K562 (cell line): ENCODE measurements around the gene CHCHD6. TPM values are rescaled to one million over a fixed set of nuclear protein-coding genes. Genes with fewer than 3 reads are reported as not detected.

Source experiments
- ATAC-seq: fragments of 200-7000 bp; cut with Tn5 transposase; 3 replicates; pipeline ENCODE4 v1.9.1; 2020; ENCODE audit warnings: moderate library complexity
- BruUV-seq: library from RNA; stranded (reverse); fragments of 400-500 nt; replicated peaks from 2 replicates; lab custom pipeline; 2021; lab: Mats Ljungman, UMichigan
- CTCF ChIA-PET: fragments of 300-600 bp; formaldehyde crosslinking; extraction: SDS; loops from one replicate; lab custom pipeline; 2021; ENCODE audit warnings: low intra/inter-chr PET ratio; lab: Yijun Ruan, JAX
- POLR2A ChIA-PET: fragments of 300-600, 350-650 bp; sonication (Branson Sonifier 250); formaldehyde crosslinking; extraction: SDS; loops from one replicate; lab custom pipeline; 2021; ENCODE audit warnings: antibody characterized with exemption, inconsistent platforms; lab: Yijun Ruan, JAX
- DNase-seq, 4 experiments: peaks; one replicate each; pipeline versions ENCODE4 v3.0.0 to v3.0.0-alpha.2; 2011 to 2018; ENCODE audit warnings: low spot score in 3 of 4, mixed read lengths in 3 of 4; ENCODE audit errors: extremely low read depth in 1 of 4
- FAIRE-seq: peaks from 2 replicates; lab custom pipeline; 2011; peaks lifted over from hg19 to GRCh38; lab: Jason Lieb, UNC
- H2AFZ ChIP-seq: 2 replicates; pipeline ENCODE4 v1.6.0; 2011; ENCODE audit warnings: low read depth, low read length, control low read depth, inconsistent platforms
- H3K27ac ChIP-seq: fragments of 200-600 bp; 3 replicates; pipeline ENCODE4 v1.8.0; 2011; ENCODE audit warnings: low read depth, mild to moderate bottlenecking, control low read depth, inconsistent platforms, low read length, moderate library complexity, mixed read lengths; ENCODE audit errors: extremely low read depth
- H3K27me3 ChIP-seq, 2 experiments: fragments of 300-600 bp in 1 of 2; 2 replicates in 1 of 2; 3 replicates in 1 of 2; pipeline versions ENCODE4 v1.6.0 to v1.8.0; 2011; ENCODE audit warnings: inconsistent platforms in 2 of 2, low read length in 2 of 2, mild to moderate bottlenecking in 1 of 2, mixed read lengths in 1 of 2, moderate library complexity in 1 of 2; ENCODE audit not compliant: control insufficient read depth in 2 of 2, insufficient read depth in 2 of 2
- H3K36me3 ChIP-seq: fragments of 300-600 bp; 3 replicates; pipeline ENCODE4 v1.8.0; 2011; ENCODE audit warnings: mild to moderate bottlenecking, low read length, inconsistent platforms; ENCODE audit not compliant: control insufficient read depth, insufficient read depth
- H3K4me1 ChIP-seq, 2 experiments: fragments of 200-600 bp in 1 of 2; replicated peaks in 1 of 2; 2 replicates in 1 of 2; 3 replicates in 1 of 2; pipeline versions ENCODE4 v1.5.1 to v1.8.0; 2011; ENCODE audit warnings: inconsistent platforms in 2 of 2, low read length in 2 of 2, mild to moderate bottlenecking in 1 of 2, mixed read lengths in 1 of 2, moderate library complexity in 1 of 2; ENCODE audit not compliant: control insufficient read depth in 2 of 2, insufficient read depth in 2 of 2
- H3K4me2 ChIP-seq: 2 replicates; pipeline ENCODE4 v1.6.1; 2011; ENCODE audit warnings: low read length, control low read depth, inconsistent platforms, mixed read lengths; ENCODE audit not compliant: insufficient read depth
- H3K4me3 ChIP-seq: fragments of 200-600 bp; sonication (generic), shearing (Covaris generic); 2 replicates; pipeline ENCODE4 v1.5.1; 2016; ENCODE audit warnings: control low read depth, inconsistent platforms
- H3K79me2 ChIP-seq: fragments of 200-600 bp; 3 replicates; pipeline ENCODE4 v1.8.0; 2011; ENCODE audit warnings: low read length, inconsistent platforms; ENCODE audit not compliant: control insufficient read depth, insufficient read depth
- H3K9ac ChIP-seq, 2 experiments: 2 replicates each; pipeline versions ENCODE4 v1.6.0 to v1.6.1; 2011; ENCODE audit warnings: low read depth in 2 of 2, low read length in 2 of 2, control low read depth in 1 of 2, inconsistent platforms in 1 of 2, mild to moderate bottlenecking in 1 of 2, mixed read lengths in 1 of 2; ENCODE audit not compliant: insufficient read depth in 1 of 2
- H3K9me1 ChIP-seq: one replicate; pipeline ENCODE4 v1.6.0; 2011; ENCODE audit warnings: inconsistent platforms, mild to moderate bottlenecking, low read length, moderate library complexity; ENCODE audit not compliant: control insufficient read depth, insufficient read depth
- H3K9me3 ChIP-seq: replicated peaks from 2 replicates; pipeline ENCODE4 v1.5.1; 2011; ENCODE audit warnings: low read depth, low read length, inconsistent platforms; ENCODE audit not compliant: control insufficient read depth, insufficient read depth
- H4K20me1 ChIP-seq: replicated peaks from 2 replicates; pipeline ENCODE4 v1.6.1; 2011; ENCODE audit warnings: low read length, inconsistent platforms, mixed read lengths; ENCODE audit not compliant: control insufficient read depth, insufficient read depth
- ARID1B ChIP-seq: fragments of 450-650 bp; IDR thresholded peaks from 2 replicates; pipeline ENCODE4 v1.6.1; 2016; ENCODE audit warnings: antibody characterized with exemption, mild to moderate bottlenecking, inconsistent platforms
- CBFA2T3 ChIP-seq: fragments of 450-650 bp; IDR thresholded peaks from 2 replicates; pipeline ENCODE4 v1.6.1; 2017
- DACH1 ChIP-seq: fragments of 450-650 bp; IDR thresholded peaks from 2 replicates; pipeline ENCODE4 v1.6.1; 2018; ENCODE audit not compliant: partially characterized antibody
- GABPB1 ChIP-seq: sonication (generic); formaldehyde crosslinking; IDR thresholded peaks from 2 replicates; pipeline ENCODE4 v1.8.0; 2022; ENCODE audit warnings: mild to moderate bottlenecking, missing genetic modification reagents
- ILK ChIP-seq: fragments of 450-650 bp; IDR thresholded peaks from 2 replicates; pipeline ENCODE4 v1.6.1; 2016; ENCODE audit warnings: missing genetic modification characterization, low read depth, mild to moderate bottlenecking, missing compliant biosample characterization, moderate library complexity, borderline replicate concordance
- NCOA4 ChIP-seq: fragments of 450-650 bp; IDR thresholded peaks from 2 replicates; pipeline ENCODE4 v1.6.1; 2018; ENCODE audit warnings: mild to moderate bottlenecking; ENCODE audit not compliant: partially characterized antibody
- SPI1 ChIP-seq: IDR thresholded peaks from 2 replicates; pipeline ENCODE4 v1.6.1; 2011; ENCODE audit warnings: low read depth, low read length, control low read depth, borderline replicate concordance
- TCF3 ChIP-seq: sonication (generic); formaldehyde crosslinking; IDR thresholded peaks from 2 replicates; pipeline ENCODE4 v1.4.0; 2020; ENCODE audit warnings: mild to moderate bottlenecking, missing genetic modification reagents
- TEAD4 ChIP-seq, 2 experiments: sonication (generic) in 1 of 2; formaldehyde crosslinking in 1 of 2; IDR thresholded peaks; 2 replicates each; pipeline versions ENCODE4 v1.6.1 to v1.8.0; 2012 to 2022; ENCODE audit warnings: borderline replicate concordance in 1 of 2, inconsistent platforms in 1 of 2, low read length in 1 of 2, mild to moderate bottlenecking in 1 of 2, missing genetic modification reagents in 1 of 2
- TRIM28 ChIP-seq: fragments of 450-650 bp; IDR thresholded peaks from 2 replicates; pipeline ENCODE4 v1.6.1; 2017
- XRCC4 ChIP-seq: IDR thresholded peaks from one replicate; pipeline ENCODE4 v1.6.1; 2011; ENCODE audit not compliant: insufficient read depth, insufficient read length; ENCODE audit errors: extremely low read depth
- ZBTB8A ChIP-seq: fragments of 450-650 bp; IDR thresholded peaks from 2 replicates; pipeline ENCODE4 v1.6.1; 2018; ENCODE audit warnings: mild to moderate bottlenecking, moderate library complexity; ENCODE audit not compliant: partially characterized antibody
- ZNF24 ChIP-seq: fragments of 450-650 bp; IDR thresholded peaks from 2 replicates; pipeline ENCODE4 v1.6.1; 2016
- ZNF586 ChIP-seq: fragments of 450-650 bp; formaldehyde crosslinking; conservative IDR thresholded peaks from 2 replicates; pipeline ENCODE4 v1.4.0; 2020; ENCODE audit warnings: mild to moderate bottlenecking, moderate library complexity
- ZNF655 ChIP-seq: fragments of 250-450 bp; sonication (Bioruptor Pico); IDR thresholded peaks from 2 replicates; pipeline ENCODE4 v1.5.0; 2021
- WGBS: fragments of 100-300 bp; shearing (Covaris generic); methylation state at CpG from one replicate; pipeline ENCODE4 v1.1.6; 2016; ENCODE audit warnings: low coverage, mixed read lengths; ENCODE audit not compliant: insufficient coverage; ENCODE audit errors: missing lambda C conversion rate; 5-methylcytosine and 5-hydroxymethylcytosine counted together
- in situ Hi-C: fragments of 300-500 bp; cut with MboI; formaldehyde crosslinking; loops from 4 replicates; pipeline ENCODE4 v1.15.0; 2018; ENCODE audit warnings: inconsistent platforms, mixed read lengths
- intact Hi-C: fragments of 100-400 bp; cut with micrococcal nuclease; formaldehyde crosslinking; loops from 2 replicates; pipeline ENCODE4 v1.14.2; 2022
- polyA plus RNA-seq, 8 experiments: library from polyadenylated mRNA; depleted of rRNA in 4 of 8; stranded (reverse) in 5 of 8; unstranded in 3 of 8; fragments of >200 nt; fragmentation: Nextera tagmentation in 2 of 8; fragmentation: Illumina TruSeq in 1 of 8; extraction: Ambion mirVana in 2 of 8; extraction: Trizol in 1 of 8; gene quantifications; 2 replicates each; pipeline versions ENCODE4 v1.2.1 to v1.2.3, GENCODE V29; 2011 to 2014; ENCODE audit warnings: inconsistent platforms in 1 of 8, missing spikeins in 1 of 8
- total RNA-seq, 7 experiments: library from RNA; depleted of rRNA in 6 of 7; stranded (reverse); fragments of >200 nt in 6 of 7; fragmentation: Illumina TruSeq in 2 of 7; extraction: Trizol in 2 of 7; gene quantifications; 2 replicates each; pipeline versions ENCODE4 v1.2.1 to v1.2.3, GENCODE V29; 2011 to 2021; ENCODE audit warnings: low replicate concordance in 1 of 7

Gene CHCHD6
- total and polyA plus RNA-seq, 9 of the 15 experiments (the other 6 are each of a cell fraction or from before 2014, with no cell fraction given), result 4.6 to 18.6 (median 10.9) TPM

GRCh38 chr3:126873416-126873815, 169.4 kb downstream of the CHCHD6 start:
- in situ Hi-C loops, result no loop called here
- Histone ChIP-seq H2AFZ (no peak overlapping the region), H3K9ac (no peak overlapping the region), H3K79me2 (no peaks in the 10 kb centered on the region), H3K4me1 (peaks cover 0 to 17% of the 10 kb centered on the region in 2 experiments; a peak in 4 of 5 replicates), H3K36me3 (no peaks in the 10 kb centered on the region), H3K4me2 (no peak overlapping the region), H3K9me3 (no peaks in the 10 kb centered on the region), H3K4me3 (no peak overlapping the region), H4K20me1 (no peaks in the 10 kb centered on the region), H3K9me1 (no peaks in the 10 kb centered on the region), H3K27me3 (no peaks in the 10 kb centered on the region), H3K27ac (no peak overlapping the region)
- no TSS peak for BruUV-seq
- intact Hi-C loops, result no loop called here
- FAIRE-seq, result no peak
- WGBS, result 57% methylated on average over 1 of the region's 1 CpG
- ChIA-PET CTCF (no interaction called here), POLR2A (interaction anchor here (1.4 kb wide), 1 partner anchor 25 kb away, joined by 3 read pairs; no protein-coding TSS in a partner anchor)
- ATAC-seq, result peak; percentile 42
- TF ChIP-seq CBFA2T3 (peak; percentile 56), ZBTB8A (no peak), TCF3 (CRISPR knock-in tag) (peak; percentile 37), ZNF655 (CRISPR knock-in tag) (no peak), GABPB1 (CRISPR knock-in tag) (no peak), DACH1 (no peak), ILK (no peak), NCOA4 (no peak), SPI1 (no peak), TRIM28 (no peak), TEAD4 (IDR thresholded peaks at IDR 0.05; ENCODE audit: low read length) (no peak), TEAD4 (CRISPR knock-in tag; IDR thresholded peaks at IDR 0.05; ENCODE audit: borderline replicate concordance) (no peak), ZNF24 (no peak), XRCC4 (no peak), ARID1B (0 out of 2 replicates have a peak, but pooled peaks have one; percentile 17), ZNF586 (CRISPR knock-in tag) (no peak)
- DNase-seq, result no peak
